Tibial nerve (tissue), 4 donors: ENCODE results near the gene TNNC1.

Source experiments
- CTCF ChIP-seq, 5 experiments: fragments of 200-600 bp in 3 of 5; fragments of 450-650 bp in 2 of 5; sonication (generic) in 3 of 5; IDR thresholded peaks; one replicate each; pipeline ENCODE4 v1.5.1; 2016 to 2019; ENCODE audit warnings: antibody characterized with exemption in 5 of 5, mild to moderate bottlenecking in 3 of 5, moderate library complexity in 2 of 5
- EP300 ChIP-seq, 2 donors: sonication (generic); formaldehyde crosslinking; IDR thresholded peaks; one replicate each; pipeline ENCODE4 v1.6.1; 2017; ENCODE audit warnings: antibody characterized with exemption in 2 of 2, mild to moderate bottlenecking in 1 of 2
- POLR2A ChIP-seq, 2 donors: fragments of 450-650 bp; IDR thresholded peaks; one replicate each; pipeline ENCODE4 v1.6.1; 2017; ENCODE audit warnings: antibody characterized with exemption in 2 of 2, mild to moderate bottlenecking in 2 of 2, moderate library complexity in 2 of 2

GRCh38 chr3:52440671-52441070 is 13.2 kb downstream of the TNNC1 start:
- TF ChIP-seq CTCF (IDR thresholded peaks at IDR 0.05) (no peak), POLR2A (IDR thresholded peaks at IDR 0.05) (no peak), EP300 (IDR thresholded peaks at IDR 0.05) (no peak)
